ENCODE results near the gene FBXO3.

- TF ChIP-seq ZNF274 (IDR thresholded peaks at IDR 0.05; ENCODE audit: low read depth, low read length) (no peak), YY1 (IDR thresholded peaks at IDR 0.05; ENCODE audit: insufficient read depth, insufficient read length) (no peak), SUZ12 (IDR thresholded peaks at IDR 0.05; ENCODE audit: extremely low read depth, insufficient read depth, insufficient read length) (no peak)
Measured at GRCh38 chr11:33753304-33753967, 20.9 kb downstream of the FBXO3 start.

Measured in NT2/D1 (cell line).